ENCODE results near the gene CGN.

GRCh38 chr1:151479462-151479861, 31.7 kb upstream of the CGN start:
- TF ChIP-seq CTCF (IDR thresholded peaks at IDR 0.05; ENCODE audit: borderline replicate concordance, extremely low read depth, low read length, poor library complexity, severe bottlenecking) (no peak), EZH2 (IDR thresholded peaks at IDR 0.05; ENCODE audit: borderline replicate concordance, low read depth, low read length, severe bottlenecking) (no peak)
